ENCODE data around the gene VEGFB. TPM values are rescaled to one million over a fixed set of nuclear protein-coding genes. Genes with fewer than 3 reads are reported as not detected.

The VEGFB gene
- total RNA-seq, 1 donor from 2014 or later, result 12.3 TPM

DNA sequence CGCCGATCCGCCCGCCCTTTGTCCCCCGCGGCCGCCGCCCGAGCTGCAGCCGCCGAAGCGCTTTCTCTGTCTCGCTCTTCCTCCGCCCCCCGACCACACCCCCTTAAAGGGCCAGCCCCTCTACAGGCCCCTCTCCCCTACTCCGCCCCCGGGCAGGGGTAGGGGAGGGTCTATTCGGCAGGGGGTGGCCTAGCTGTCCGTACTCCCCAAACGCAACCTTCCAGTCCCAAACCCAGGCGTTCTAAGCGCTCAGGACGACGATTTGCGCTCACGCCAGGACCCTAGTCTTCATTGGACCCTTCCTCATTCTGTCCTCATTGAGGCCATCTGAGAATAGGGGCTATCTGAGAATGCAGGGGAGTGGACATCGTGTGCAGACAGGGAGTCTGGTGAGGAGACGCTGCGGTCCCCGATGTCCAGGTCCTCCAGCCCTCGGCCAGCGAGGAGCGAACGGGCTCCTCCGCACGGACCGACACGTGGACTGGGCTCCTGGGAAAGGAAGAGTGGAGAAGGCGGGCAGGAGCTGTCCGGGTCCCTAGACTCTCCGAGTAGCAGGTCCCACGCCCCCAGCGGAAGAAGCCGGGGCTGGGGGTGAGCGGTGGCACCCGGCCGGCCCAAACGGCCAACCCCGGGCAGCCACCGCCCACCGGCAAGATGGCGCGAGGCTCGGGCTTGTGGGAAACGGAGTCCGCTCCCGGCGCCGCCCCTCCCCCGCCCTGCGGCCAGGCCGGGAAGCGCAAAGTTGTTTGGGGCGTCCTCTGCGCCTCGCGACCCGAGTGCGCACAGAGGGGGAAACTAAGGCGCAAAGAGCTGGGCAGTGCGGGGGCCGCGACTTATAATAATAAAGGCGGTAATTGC is 12.7 kb downstream of the VEGFB start, which contains the start of gene PPP1R14B:
Gene PPP1R14B, minus strand, starts transcription at position 73 of the 858 bp plus-strand sequence. CDS start 270 bp downstream, outside the sequence.
- no peaks in the 10 kb centered on the region for H3K36me3 Mint-ChIP-seq (ENCODE audit: unreplicated experiment)
- TF ChIP-seq, protein P1, sequence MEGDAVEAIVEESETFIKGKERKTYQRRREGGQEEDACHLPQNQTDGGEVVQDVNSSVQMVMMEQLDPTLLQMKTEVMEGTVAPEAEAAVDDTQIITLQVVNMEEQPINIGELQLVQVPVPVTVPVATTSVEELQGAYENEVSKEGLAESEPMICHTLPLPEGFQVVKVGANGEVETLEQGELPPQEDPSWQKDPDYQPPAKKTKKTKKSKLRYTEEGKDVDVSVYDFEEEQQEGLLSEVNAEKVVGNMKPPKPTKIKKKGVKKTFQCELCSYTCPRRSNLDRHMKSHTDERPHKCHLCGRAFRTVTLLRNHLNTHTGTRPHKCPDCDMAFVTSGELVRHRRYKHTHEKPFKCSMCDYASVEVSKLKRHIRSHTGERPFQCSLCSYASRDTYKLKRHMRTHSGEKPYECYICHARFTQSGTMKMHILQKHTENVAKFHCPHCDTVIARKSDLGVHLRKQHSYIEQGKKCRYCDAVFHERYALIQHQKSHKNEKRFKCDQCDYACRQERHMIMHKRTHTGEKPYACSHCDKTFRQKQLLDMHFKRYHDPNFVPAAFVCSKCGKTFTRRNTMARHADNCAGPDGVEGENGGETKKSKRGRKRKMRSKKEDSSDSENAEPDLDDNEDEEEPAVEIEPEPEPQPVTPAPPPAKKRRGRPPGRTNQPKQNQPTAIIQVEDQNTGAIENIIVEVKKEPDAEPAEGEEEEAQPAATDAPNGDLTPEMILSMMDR (IDR thresholded peaks at IDR 0.05; ENCODE audit: partially characterized antibody, unreplicated experiment), result peak; percentile 38
- H3K27ac Mint-ChIP-seq (ENCODE audit: unreplicated experiment), result peak within 1 kb of the TSS; percentile 94
- peak; percentile 93 for DNase-seq
- H3K4me1 Mint-ChIP-seq (ENCODE audit: low read depth, unreplicated experiment), result peaks cover 7% of the 10 kb centered on the region
- peaks cover 10% of the 10 kb centered on the region for H3K27me3 Mint-ChIP-seq (ENCODE audit: unreplicated experiment)
- H3K9me3 Mint-ChIP-seq (ENCODE audit: unreplicated experiment), result peaks cover 19% of the 10 kb centered on the region
- peak within 1 kb of the TSS; percentile 95 for H3K4me3 Mint-ChIP-seq (ENCODE audit: unreplicated experiment)

DNA sequence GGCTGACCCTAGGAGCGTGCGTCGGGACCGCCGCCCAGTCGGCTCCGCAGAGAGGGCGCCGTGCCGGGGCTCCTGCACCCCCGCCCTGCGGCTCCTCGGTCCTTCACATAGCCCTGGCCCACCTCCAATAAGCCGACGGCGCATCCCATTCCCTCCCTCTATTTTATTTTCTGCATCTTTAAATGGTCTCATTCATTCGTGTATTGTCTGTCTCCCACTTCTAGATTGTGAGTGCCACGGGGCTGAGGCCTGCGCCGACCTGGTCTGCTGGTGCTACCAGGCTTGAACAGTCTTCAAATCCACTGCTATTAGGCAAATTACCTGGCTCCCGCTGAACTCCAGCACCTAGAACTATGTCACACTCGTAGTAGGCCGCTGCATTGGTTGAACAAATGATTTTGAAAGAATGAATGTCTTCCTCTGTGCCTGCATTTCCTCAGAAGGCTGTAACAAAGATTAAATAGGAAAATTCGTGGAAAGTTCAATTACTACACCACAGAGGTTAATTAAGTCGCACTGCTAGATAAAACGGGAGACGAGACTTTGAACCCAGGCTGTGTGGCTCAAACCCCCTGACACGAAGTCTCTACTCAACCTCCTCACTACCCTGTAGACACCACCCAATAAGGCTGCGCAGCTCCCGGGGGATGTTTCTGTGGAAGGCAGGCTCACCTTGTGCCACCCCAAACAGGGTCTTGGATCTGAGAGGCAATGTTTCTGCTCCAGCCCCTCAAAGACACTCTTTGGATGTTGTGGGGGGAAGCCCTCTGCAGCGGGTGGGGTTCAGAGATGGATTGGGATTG is 13.5 kb downstream of the VEGFB start:
- TF ChIP-seq, protein P1 (IDR thresholded peaks at IDR 0.05; ENCODE audit: partially characterized antibody, unreplicated experiment), result no peak
- Mint-ChIP-seq H3K27ac (ENCODE audit: unreplicated experiment) (peak overlapping the region; percentile 94), H3K4me3 (ENCODE audit: unreplicated experiment) (peak overlapping the region; percentile 95), H3K4me1 (ENCODE audit: low read depth, unreplicated experiment) (peaks cover 7% of the 10 kb centered on the region), H3K9me3 (ENCODE audit: unreplicated experiment) (peaks cover 19% of the 10 kb centered on the region), H3K27me3 (ENCODE audit: unreplicated experiment) (peaks cover 10% of the 10 kb centered on the region), H3K36me3 (ENCODE audit: unreplicated experiment) (no peaks in the 10 kb centered on the region)
- DNase-seq, result no peak

DNA sequence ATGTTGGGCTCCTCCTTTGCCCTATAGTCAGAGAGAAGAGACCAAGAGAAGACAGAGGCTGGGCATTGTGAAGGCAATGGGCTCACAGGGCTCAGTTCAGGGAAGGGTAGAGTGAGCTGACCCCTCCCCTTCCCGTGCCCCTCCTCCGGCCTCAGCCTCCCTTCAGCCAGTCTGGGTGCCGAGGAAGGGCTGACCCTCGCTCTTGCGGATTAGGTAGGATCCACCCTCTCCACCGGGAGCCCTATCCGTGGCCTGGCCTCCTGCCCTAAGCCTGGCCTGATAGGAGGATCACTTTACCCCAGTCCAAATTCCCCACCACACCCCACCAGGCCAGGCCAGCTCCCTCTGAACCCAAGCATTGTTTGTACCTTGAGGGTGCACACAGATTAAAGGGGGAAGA is 14.2 kb downstream of the VEGFB start:
- Mint-ChIP-seq H3K4me1 (ENCODE audit: low read depth, unreplicated experiment) (peaks cover 8% of the 10 kb centered on the region), H3K4me3 (ENCODE audit: unreplicated experiment) (peak overlapping the region; percentile 95), H3K27ac (ENCODE audit: unreplicated experiment) (peak overlapping the region; percentile 94), H3K36me3 (ENCODE audit: unreplicated experiment) (no peaks in the 10 kb centered on the region), H3K27me3 (ENCODE audit: unreplicated experiment) (peaks cover 8% of the 10 kb centered on the region), H3K9me3 (ENCODE audit: unreplicated experiment) (peaks cover 16% of the 10 kb centered on the region)
- TF ChIP-seq, protein P1 (IDR thresholded peaks at IDR 0.05; ENCODE audit: partially characterized antibody, unreplicated experiment), result no peak
- DNase-seq, result no peak

DNA sequence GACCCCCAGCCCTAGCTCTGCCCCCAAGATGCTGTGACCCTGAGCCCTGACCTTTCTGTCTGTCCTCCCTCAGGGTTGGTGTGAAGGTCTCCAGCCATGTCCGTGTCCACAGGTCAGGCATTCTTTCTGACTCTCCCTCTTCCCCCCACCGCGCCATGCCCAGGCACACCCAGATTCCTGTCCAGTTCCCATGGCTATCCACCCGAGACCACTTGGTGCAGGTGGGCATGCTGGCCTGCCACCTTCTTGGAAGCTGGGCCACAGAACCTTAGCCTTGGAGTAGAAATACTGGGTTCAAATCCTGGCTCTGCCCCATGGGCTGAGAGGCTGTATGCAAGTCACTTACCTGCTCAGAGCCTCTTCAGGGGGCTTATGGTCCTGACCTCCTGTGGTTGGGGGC is 14.7 kb downstream of the VEGFB start:
- Mint-ChIP-seq H3K4me3 (ENCODE audit: unreplicated experiment) (peak overlapping the region; percentile 25), H3K27ac (ENCODE audit: unreplicated experiment) (no peak overlapping the region), H3K9me3 (ENCODE audit: unreplicated experiment) (peaks cover 11% of the 10 kb centered on the region), H3K4me1 (ENCODE audit: low read depth, unreplicated experiment) (peaks cover 12% of the 10 kb centered on the region), H3K36me3 (ENCODE audit: unreplicated experiment) (no peaks in the 10 kb centered on the region), H3K27me3 (ENCODE audit: unreplicated experiment) (peaks cover 8% of the 10 kb centered on the region)
- TF ChIP-seq, protein P1 (IDR thresholded peaks at IDR 0.05; ENCODE audit: partially characterized antibody, unreplicated experiment), result no peak
- DNase-seq, result no peak

Data from glutamatergic neuron (in vitro differentiated cells).